Endometrial microvascular endothelial cells (primary cell): ENCODE data around the gene ARHGEF17. TPM values are rescaled to one million over a fixed set of nuclear protein-coding genes. Genes with fewer than 3 reads are reported as not detected.

ENCODE experiments used
- in situ Hi-C: cut with HindIII; loops from 2 replicates; pipeline ENCODE4 v1.10.0; 2017; ENCODE audit warnings: low sequenced_read_pairs, low pct_unique_long_range_greater_than_20kb; ENCODE audit errors: inconsistent ontology term
- total RNA-seq: library from RNA; depleted of rRNA; stranded (reverse); fragments of >200 nt; gene quantifications from one replicate; pipeline ENCODE4 v1.2.3, GENCODE V29; 2015; ENCODE audit errors: inconsistent ontology term

Gene ARHGEF17
- total RNA-seq, 1 donor from 2014 or later = 11.3 TPM

- in situ Hi-C loops = no loop called here
Observed at GRCh38 chr11:73288873-73289707, 19.0 kb upstream of the ARHGEF17 start.

- in situ Hi-C loops = no loop called here
Observed at GRCh38 chr11:73290536-73290935, 17.5 kb upstream of the ARHGEF17 start.

- in situ Hi-C loops = no loop called here
Observed at GRCh38 chr11:73291196-73291595, 16.9 kb upstream of the ARHGEF17 start.

GRCh38 chr11:73291781-73292524 is 16.1 kb upstream of the ARHGEF17 start:
- in situ Hi-C loops = no loop called here

GRCh38 chr11:73292525-73292894 is 15.6 kb upstream of the ARHGEF17 start:
- in situ Hi-C loops = no loop called here

GRCh38 chr11:73293356-73293936 is 14.6 kb upstream of the ARHGEF17 start:
- in situ Hi-C loops = no loop called here

GRCh38 chr11:73294604-73295003 is 13.5 kb upstream of the ARHGEF17 start:
- in situ Hi-C loops = no loop called here

GRCh38 chr11:73295241-73295995 is 12.7 kb upstream of the ARHGEF17 start:
- in situ Hi-C loops = no loop called here

GRCh38 chr11:73295996-73296318 is 12.1 kb upstream of the ARHGEF17 start:
- in situ Hi-C loops = no loop called here

GRCh38 chr11:73296501-73297230 is 11.4 kb upstream of the ARHGEF17 start:
- in situ Hi-C loops = no loop called here

- in situ Hi-C loops = no loop called here
Observed at GRCh38 chr11:73297231-73297590, 10.9 kb upstream of the ARHGEF17 start.

- in situ Hi-C loops = no loop called here
Observed at GRCh38 chr11:73297702-73298101, 10.4 kb upstream of the ARHGEF17 start.

GRCh38 chr11:73298233-73298632 is 9.8 kb upstream of the ARHGEF17 start:
- in situ Hi-C loops = no loop called here

- in situ Hi-C loops = no loop called here
Observed at GRCh38 chr11:73299751-73300150, 8.3 kb upstream of the ARHGEF17 start.

- in situ Hi-C loops = no loop called here
Observed at GRCh38 chr11:73306069-73306841, 1.8 kb upstream of the ARHGEF17 start.

GRCh38 chr11:73306977-73307322 is 1.1 kb upstream of the ARHGEF17 start:
- in situ Hi-C loops = no loop called here

GRCh38 chr11:73307323-73308002 is 613 bp upstream of the ARHGEF17 start:
- in situ Hi-C loops = no loop called here
